ENCODE measurements around the gene NME3.

The NME3 gene

DNA sequence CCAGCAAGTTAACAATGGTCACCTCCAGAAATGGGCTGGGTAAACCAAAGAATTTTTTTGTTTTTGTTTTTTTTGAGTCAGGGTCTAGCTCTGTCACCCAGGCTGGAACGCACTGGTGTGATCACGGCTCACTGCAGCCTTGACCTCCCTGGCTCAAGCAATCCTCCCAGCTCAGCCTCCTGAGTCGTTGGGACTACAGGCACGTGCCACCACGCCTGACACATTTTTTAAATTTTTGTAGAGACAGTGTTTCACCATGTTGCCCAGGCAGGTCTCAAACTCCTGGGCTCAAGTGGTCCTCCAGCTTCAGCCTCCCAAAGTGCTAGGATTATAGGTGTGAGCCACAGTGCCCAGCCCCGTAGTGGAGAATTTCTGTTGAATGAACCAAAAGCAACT, 9.3 kb upstream of the NME3 start:
- no peak for DNase-seq (ENCODE audit: low read depth)

- DNase-seq (ENCODE audit: low read depth), result no peak
Observed at GRCh38 chr16:1779741-1780676, 8.7 kb upstream of the NME3 start.

DNA sequence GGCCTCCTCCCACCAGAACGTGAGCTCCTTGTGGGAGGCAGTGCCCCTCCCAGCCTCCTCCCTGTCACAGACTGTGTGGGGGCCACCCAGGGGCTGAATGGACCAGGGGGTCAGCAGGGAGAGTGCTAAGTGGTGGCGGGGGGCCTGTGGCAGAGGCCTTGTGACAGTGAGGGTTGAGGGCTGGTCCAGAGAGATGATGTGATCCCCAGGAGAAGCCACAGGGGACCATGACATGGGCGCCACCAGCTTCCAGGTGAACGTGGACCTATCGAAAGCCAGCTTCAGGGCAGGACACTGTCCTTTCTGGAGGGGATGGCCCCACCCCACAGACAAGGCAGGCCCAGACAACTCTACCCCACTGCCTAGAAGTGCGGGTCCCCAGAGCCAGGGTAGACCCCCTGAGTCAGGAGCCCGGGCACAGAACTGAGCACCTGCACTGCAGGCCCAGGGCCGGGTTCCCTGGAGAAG, 7.9 kb upstream of the NME3 start:
- no peak for DNase-seq (ENCODE audit: low read depth)

- DNase-seq (ENCODE audit: low read depth), result no peak
Observed at GRCh38 chr16:1778200-1779179, 7.1 kb upstream of the NME3 start.

- no peak for DNase-seq (ENCODE audit: low read depth)
Observed at GRCh38 chr16:1777375-1778199, 6.2 kb upstream of the NME3 start.

- no peak for DNase-seq (ENCODE audit: low read depth)
Observed at GRCh38 chr16:1776991-1777374, 5.6 kb upstream of the NME3 start.

DNA sequence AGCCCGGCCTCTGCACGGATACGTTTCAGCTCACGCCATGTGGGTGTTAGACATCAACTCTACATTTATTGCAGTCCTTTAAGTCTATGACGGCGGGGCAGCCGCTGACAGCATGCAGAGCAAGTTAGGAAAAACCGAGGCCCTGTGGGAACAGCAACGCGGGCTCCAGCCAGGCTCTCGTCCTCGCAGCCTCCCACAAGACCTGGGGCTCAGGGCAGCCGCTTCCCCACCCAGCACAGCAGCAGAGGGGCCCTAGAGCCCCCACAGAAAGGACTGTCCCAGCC, 5.3 kb upstream of the NME3 start:
- DNase-seq (ENCODE audit: low read depth), result no peak

GRCh38 chr16:1775846-1776671, 4.7 kb upstream of the NME3 start:
- no peak for DNase-seq (ENCODE audit: low read depth)

DNA sequence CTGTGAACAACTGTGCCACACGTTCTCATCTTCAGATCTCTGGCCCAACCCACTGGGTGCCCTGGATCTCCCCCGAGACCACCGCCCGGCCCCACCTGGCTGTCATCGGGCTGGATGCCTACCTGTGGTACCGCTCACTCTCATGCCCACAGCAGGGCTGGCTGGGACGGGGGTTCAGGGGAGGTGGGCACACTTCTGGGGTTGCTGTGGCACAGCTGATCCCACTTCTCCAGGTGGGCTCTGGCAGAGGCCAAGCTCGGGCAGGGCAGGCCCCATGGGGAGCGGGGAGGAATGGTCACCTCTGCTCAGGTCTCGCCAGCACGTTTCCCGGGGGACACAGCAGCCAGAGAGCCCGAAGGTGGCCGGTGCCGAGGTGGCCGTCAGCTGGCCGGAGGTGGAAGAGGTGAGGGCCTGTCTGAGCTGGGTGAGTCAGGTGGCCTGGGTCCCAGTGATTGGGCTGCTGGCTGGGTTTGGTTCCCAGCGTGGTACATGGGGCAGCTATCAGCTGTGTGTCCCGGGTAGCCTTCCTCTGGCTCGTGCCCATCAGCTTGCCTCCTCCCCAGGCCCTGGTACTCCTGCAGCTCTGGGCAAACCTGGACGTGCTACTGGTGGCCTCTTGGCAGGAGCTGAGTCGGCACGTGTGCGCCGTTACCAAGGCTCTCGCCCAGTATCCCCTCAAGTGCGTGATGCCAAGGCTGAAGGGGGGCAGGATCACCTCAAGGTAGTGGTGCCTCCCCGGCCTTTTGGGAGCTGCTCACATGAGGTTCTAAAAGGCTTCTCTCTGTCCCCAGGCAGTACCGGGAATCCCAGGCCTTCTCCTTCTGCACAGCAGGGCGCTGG, 3.9 kb upstream of the NME3 start:
- no peak for DNase-seq (ENCODE audit: low read depth)

DNA sequence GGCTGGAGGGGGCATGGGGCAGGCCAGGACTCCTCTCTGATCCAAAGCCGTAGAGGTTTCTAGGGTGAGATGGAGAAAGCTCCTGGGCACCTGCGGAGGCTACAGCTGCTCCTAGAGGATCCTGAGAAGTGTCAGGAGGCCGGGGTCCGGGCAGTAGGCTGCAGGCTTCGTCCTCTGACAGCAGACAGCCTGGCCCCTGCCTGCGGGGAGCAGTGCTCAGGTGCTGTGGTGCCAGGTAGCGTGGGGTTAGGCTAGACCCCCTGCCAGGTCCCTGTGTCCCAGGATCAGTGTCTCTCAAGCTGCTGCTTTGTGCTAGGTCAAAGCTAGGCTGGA, 3.1 kb upstream of the NME3 start:
- DNase-seq (ENCODE audit: low read depth), result no peak

DNA sequence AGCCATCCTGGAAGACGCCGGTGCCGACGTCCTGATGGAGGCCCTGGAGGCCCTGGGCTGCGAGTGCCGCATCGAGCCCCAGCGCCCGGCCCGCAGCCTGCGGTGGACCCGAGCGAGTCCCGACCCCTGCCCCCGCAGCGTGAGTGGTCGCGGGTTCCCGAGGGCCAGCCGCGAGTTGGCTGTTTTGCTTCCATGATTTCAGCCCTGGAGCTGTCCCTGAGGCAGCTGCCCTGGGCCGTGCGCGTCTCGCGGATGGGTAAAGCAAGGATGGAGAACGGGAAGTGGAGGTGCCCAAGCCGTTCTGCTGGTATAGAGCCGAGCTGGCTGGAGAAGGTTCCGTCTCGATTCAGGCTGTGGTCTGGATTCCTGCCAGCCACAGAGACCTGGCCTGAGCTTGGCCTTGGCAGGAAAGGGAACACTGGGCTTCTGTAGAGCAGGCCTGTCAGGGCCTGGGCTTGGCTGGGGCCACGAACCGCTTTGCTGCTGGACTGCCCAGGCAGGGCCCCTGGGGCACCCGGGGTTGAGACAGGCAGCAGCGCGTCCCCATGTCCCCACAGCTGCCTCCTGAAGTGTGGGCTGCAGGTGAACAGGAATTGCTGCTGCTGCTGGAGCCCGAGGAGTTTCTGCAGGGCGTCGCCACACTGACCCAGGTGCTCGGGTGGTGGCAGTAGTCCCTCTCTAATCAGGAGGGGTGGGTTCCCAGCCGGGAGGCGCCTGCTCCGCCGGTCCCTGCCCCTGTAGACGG, 2.5 kb upstream of the NME3 start:
- no peak for DNase-seq (ENCODE audit: low read depth)

DNA sequence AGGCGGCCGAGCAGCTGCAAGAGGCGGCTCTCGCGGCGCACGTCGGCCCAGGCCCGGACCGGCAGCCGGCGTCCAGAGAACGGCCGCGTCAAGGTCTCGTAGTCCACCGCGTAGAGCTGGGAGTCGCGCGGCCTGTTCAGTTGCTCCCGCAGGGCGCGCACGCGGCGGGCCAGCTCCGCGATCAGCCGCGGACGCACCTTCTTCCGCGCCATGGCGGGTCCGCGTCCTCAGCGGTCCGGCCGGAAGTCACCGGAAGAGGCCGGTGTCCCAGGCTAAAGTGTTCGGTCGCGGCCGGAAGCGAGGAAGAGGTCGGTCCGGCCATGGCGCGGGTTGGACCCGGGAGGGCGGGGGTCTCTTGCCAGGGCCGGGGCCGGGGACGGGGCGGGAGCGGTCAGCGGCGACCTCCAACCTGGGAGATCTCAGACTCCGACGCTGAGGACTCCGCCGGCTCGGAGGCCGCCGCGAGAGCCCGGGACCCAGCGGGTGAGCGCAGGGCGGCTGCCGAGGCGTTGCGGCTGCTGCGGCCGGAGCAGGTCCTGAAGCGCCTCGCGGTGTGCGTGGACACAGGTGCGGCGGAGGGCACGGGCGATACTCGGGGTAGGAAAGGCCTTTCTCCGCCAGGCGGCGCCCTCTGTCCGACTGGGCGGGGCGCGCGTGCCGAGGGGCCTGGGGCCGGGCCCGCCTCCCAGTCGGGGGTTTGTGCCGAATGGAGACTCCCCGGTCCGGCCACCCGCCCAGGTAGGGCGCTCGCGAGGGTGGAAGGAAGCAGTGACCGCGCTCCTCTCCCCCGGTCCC, 1.8 kb upstream of the NME3 start, which contains the start of gene MRPS34:
MRPS34 (minus strand) TSS at position 227 of the 795 bp plus-strand sequence; CDS start at position 212, 15 bp downstream.
- DNase-seq (ENCODE audit: low read depth), result no peak

DNA sequence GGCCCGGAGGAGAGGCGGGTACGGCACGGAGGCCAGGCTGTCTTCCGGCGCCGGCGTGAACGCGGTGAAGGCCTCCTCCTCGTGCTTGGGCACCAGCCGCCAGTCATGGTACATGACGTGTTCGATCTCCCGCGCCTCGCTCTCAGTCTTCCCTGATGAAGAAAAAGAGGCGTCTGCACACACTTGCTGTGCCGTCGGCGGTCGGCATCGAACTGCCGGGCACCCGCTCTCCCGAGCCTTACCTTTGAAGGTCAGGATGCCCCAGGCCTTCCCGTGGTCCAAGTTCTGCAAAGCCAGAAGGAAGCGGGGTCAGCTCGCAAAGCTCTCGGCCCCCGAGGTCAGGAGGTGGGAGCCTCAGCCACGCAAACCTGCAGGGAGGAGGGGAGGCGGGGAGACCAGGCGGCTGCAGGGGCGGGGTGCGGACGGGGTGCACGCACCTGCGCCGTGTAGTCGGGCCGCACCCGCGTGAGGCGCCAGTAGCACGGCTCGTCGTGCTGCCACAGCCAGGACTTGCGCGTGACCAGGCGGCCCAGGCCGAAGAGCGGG, 1.1 kb upstream of the NME3 start, which contains the start of gene EME2:
EME2 (plus strand) TSS at position 449 of the 546 bp plus-strand sequence. CDS start 418 bp downstream, outside the sequence.
- DNase-seq (ENCODE audit: low read depth), result no peak

DNA sequence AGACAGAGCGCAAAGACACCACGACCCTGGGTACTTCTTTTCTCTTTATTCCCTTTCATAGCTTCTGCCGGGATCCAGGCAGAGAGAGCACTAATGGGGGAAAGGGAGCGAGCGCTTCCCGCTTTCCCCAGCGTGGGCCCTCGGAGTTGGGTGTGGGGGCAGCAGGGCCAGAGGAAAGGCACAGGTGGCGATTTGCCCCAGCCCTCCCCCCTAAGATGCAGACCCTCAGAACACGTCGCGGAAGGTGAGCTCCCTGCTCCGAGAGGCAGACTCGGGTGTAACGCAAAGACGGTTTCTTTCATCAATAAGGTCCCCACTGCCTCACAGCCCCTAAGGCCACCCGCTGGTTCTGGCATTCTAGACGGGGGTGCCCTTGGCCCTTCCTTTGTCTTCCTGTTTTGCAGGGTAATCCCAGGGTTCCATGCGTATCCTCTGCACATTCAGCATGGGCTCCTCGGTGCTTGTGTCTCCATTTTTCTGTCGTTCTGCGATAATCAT, 570 bp upstream of the NME3 start:
- DNase-seq (ENCODE audit: low read depth), result no peak

- no peak for DNase-seq (ENCODE audit: low read depth)
Observed at GRCh38 chr16:1770328-1771187, 785 bp downstream of the NME3 start.

- no peak for DNase-seq (ENCODE audit: low read depth)
Observed at GRCh38 chr16:1769402-1770300, 1.7 kb downstream of the NME3 start.

Data from GM04503 (cell line).